Prostate gland (tissue), 2 donors: Measurements from ENCODE around the gene ADH4.

Source experiments
- CTCF ChIP-seq, 4 experiments: fragments of 200-600 bp in 2 of 4; fragments of 450-650 bp in 2 of 4; sonication (generic) in 2 of 4; IDR thresholded peaks; 1 replicate in 3 of 4; 2 replicates in 1 of 4; pipeline ENCODE4 v1.5.1; 2016 to 2019; ENCODE audit warnings: antibody characterized with exemption in 4 of 4, mild to moderate bottlenecking in 2 of 4, moderate library complexity in 2 of 4
- POLR2A ChIP-seq: fragments of 450-650 bp; IDR thresholded peaks from one replicate; pipeline ENCODE4 v1.6.1; 2016; ENCODE audit warnings: antibody characterized with exemption, mild to moderate bottlenecking
- POLR2AphosphoS5 ChIP-seq: sonication (generic); formaldehyde crosslinking; IDR thresholded peaks from one replicate; pipeline ENCODE4 v1.6.1; 2017; ENCODE audit warnings: antibody characterized with exemption

- no peak for TF ChIP-seq CTCF (IDR thresholded peaks at IDR 0.05)
- no peak for TF ChIP-seq POLR2AphosphoS5
- TF ChIP-seq POLR2A = no peak
These were observed 7.4 kb upstream of the ADH4 start for GRCh38 chr4:99151452-99151851.
